Loucy (cell line): ENCODE measurements around the gene PIH1D2.

Source experiments
- EZH2phosphoT487 ChIP-seq: fragments of 200-600 bp; IDR thresholded peaks from 2 replicates; pipeline ENCODE4 v1.6.1; 2018; ENCODE audit warnings: antibody characterized with exemption, mild to moderate bottlenecking, moderate library complexity, borderline replicate concordance
- TF ChIP-seq, protein P1 (sequence below): fragments of 200-600 bp; sonication (generic); conservative IDR thresholded peaks from 2 replicates; pipeline ENCODE4 v1.5.1; 2014; ENCODE audit warnings: mild to moderate bottlenecking, antibody characterized with exemption, low read length

DNA sequence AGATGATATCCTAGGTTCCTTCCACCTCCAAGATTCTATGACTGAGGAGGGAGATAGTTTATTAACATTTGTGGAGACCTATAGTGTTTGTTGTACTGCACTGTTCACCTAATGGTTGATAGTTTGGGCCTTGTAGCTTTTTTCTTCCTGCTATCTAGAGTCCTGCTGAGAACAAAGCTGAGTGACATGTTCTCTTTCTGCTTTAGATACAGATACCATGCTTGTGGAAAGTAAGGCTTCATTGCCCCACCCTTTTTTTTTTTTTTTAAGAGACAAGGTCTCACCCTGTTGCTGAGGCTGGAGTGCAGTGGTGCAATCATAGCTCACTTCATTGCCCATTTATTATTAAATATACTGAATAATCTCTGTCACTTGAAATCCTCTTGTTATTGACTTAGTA lies 36.3 kb downstream of the PIH1D2 start:
- TF ChIP-seq, protein P1, sequence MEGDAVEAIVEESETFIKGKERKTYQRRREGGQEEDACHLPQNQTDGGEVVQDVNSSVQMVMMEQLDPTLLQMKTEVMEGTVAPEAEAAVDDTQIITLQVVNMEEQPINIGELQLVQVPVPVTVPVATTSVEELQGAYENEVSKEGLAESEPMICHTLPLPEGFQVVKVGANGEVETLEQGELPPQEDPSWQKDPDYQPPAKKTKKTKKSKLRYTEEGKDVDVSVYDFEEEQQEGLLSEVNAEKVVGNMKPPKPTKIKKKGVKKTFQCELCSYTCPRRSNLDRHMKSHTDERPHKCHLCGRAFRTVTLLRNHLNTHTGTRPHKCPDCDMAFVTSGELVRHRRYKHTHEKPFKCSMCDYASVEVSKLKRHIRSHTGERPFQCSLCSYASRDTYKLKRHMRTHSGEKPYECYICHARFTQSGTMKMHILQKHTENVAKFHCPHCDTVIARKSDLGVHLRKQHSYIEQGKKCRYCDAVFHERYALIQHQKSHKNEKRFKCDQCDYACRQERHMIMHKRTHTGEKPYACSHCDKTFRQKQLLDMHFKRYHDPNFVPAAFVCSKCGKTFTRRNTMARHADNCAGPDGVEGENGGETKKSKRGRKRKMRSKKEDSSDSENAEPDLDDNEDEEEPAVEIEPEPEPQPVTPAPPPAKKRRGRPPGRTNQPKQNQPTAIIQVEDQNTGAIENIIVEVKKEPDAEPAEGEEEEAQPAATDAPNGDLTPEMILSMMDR: no peak
- TF ChIP-seq EZH2phosphoT487: no peak
